ENCODE measurements around the gene NATD1.

Gene NATD1

GRCh38 chr17:21214015-21214776, 39.0 kb downstream of the NATD1 start, which contains the start of gene TMEM11:
Gene TMEM11, minus strand, starts transcription at chr17:21214161. Its CDS starts 9 bp downstream, at chr17:21214152.
- peak; percentile 87 for DNase-seq (ENCODE audit: low read depth, low spot score)
- Histone ChIP-seq H3K27me3 (ENCODE audit: control insufficient read depth, insufficient read depth, low read length) (no peaks in the 10 kb centered on the region), H3K4me1 (ENCODE audit: control insufficient read depth, insufficient read depth, low read length) (peaks cover 4% of the 10 kb centered on the region; the same call in 1 of the 2 replicates), H3K27ac (ENCODE audit: low read length) (no peak within 1 kb of the TSS), H3K36me3 (ENCODE audit: control insufficient read depth, insufficient read depth, low read length) (peaks cover 5% of the 10 kb centered on the region; the same call in 1 of the 2 replicates), H3K9me3 (ENCODE audit: control insufficient read depth, insufficient read depth, low read length) (no peaks in the 10 kb centered on the region), H3K4me3 (ENCODE audit: low read length) (peak within 1 kb of the TSS; percentile 95)
- WGBS (ENCODE audit: insufficient coverage, insufficient read length) = no CpG with 5 or more reads among the region's 76 CpGs

- H3K27me3 ChIP-seq (ENCODE audit: control insufficient read depth, insufficient read depth, low read length) = no peaks in the 10 kb centered on the region
- no peak overlapping the region for H3K27ac ChIP-seq (ENCODE audit: low read length)
- peak overlapping the region; percentile 95 for H3K4me3 ChIP-seq (ENCODE audit: low read length)
- H3K36me3 ChIP-seq (ENCODE audit: control insufficient read depth, insufficient read depth, low read length) = peaks cover 8% of the 10 kb centered on the region; the same call in 1 of the 2 replicates
- H3K9me3 ChIP-seq (ENCODE audit: control insufficient read depth, insufficient read depth, low read length) = no peaks in the 10 kb centered on the region
- H3K4me1 ChIP-seq (ENCODE audit: control insufficient read depth, insufficient read depth, low read length) = peaks cover 4% of the 10 kb centered on the region; the same call in 1 of the 2 replicates
- no CpG with 5 or more reads among the region's 35 CpGs for WGBS (ENCODE audit: insufficient coverage, insufficient read length)
- DNase-seq (ENCODE audit: low read depth, low spot score) = no peak
Measured at GRCh38 chr17:21213638-21214014, 39.6 kb downstream of the NATD1 start.

- Histone ChIP-seq H3K9me3 (ENCODE audit: control insufficient read depth, insufficient read depth, low read length) (no peaks in the 10 kb centered on the region), H3K36me3 (ENCODE audit: control insufficient read depth, insufficient read depth, low read length) (peaks cover 12% of the 10 kb centered on the region; the same call in 1 of the 2 replicates), H3K4me3 (ENCODE audit: low read length) (peak overlapping the region; percentile 95), H3K27me3 (ENCODE audit: control insufficient read depth, insufficient read depth, low read length) (no peaks in the 10 kb centered on the region), H3K4me1 (ENCODE audit: control insufficient read depth, insufficient read depth, low read length) (peaks cover 4% of the 10 kb centered on the region; the same call in 1 of the 2 replicates), H3K27ac (ENCODE audit: low read length) (no peak overlapping the region)
- no CpG with 5 or more reads among the region's 18 CpGs for WGBS (ENCODE audit: insufficient coverage, insufficient read length)
- no peak for DNase-seq (ENCODE audit: low read depth, low spot score)
Measured at GRCh38 chr17:21212826-21213637, 40.2 kb downstream of the NATD1 start.

- no peak for DNase-seq (ENCODE audit: low read depth, low spot score)
- Histone ChIP-seq H3K4me1 (ENCODE audit: control insufficient read depth, insufficient read depth, low read length) (peaks cover 4% of the 10 kb centered on the region; the same call in 1 of the 2 replicates), H3K36me3 (ENCODE audit: control insufficient read depth, insufficient read depth, low read length) (peaks cover 12% of the 10 kb centered on the region; the same call in 1 of the 2 replicates), H3K4me3 (ENCODE audit: low read length) (no peak overlapping the region), H3K27ac (ENCODE audit: low read length) (no peak overlapping the region), H3K9me3 (ENCODE audit: control insufficient read depth, insufficient read depth, low read length) (no peaks in the 10 kb centered on the region), H3K27me3 (ENCODE audit: control insufficient read depth, insufficient read depth, low read length) (no peaks in the 10 kb centered on the region)
- WGBS (ENCODE audit: insufficient coverage, insufficient read length) = no CpG with 5 or more reads among the region's 9 CpGs
Measured at GRCh38 chr17:21211825-21212479, 41.3 kb downstream of the NATD1 start.

GRCh38 chr17:21210411-21211076, 42.7 kb downstream of the NATD1 start:
- no peak overlapping the region for H3K27ac ChIP-seq (ENCODE audit: low read length)
- DNase-seq (ENCODE audit: low read depth, low spot score) = no peak
- no peak overlapping the region for H3K4me3 ChIP-seq (ENCODE audit: low read length)
- WGBS (ENCODE audit: insufficient coverage, insufficient read length) = no CpG with 5 or more reads among the region's 15 CpGs
- peaks cover 4% of the 10 kb centered on the region; the same call in 1 of the 2 replicates for H3K4me1 ChIP-seq (ENCODE audit: control insufficient read depth, insufficient read depth, low read length)
- H3K27me3 ChIP-seq (ENCODE audit: control insufficient read depth, insufficient read depth, low read length) = no peaks in the 10 kb centered on the region
- peaks cover 12% of the 10 kb centered on the region; the same call in 1 of the 2 replicates for H3K36me3 ChIP-seq (ENCODE audit: control insufficient read depth, insufficient read depth, low read length)
- H3K9me3 ChIP-seq (ENCODE audit: control insufficient read depth, insufficient read depth, low read length) = no peaks in the 10 kb centered on the region

- Histone ChIP-seq H3K27ac (ENCODE audit: low read length) (no peak overlapping the region), H3K4me3 (ENCODE audit: low read length) (no peak overlapping the region), H3K4me1 (ENCODE audit: control insufficient read depth, insufficient read depth, low read length) (no peaks in the 10 kb centered on the region), H3K36me3 (ENCODE audit: control insufficient read depth, insufficient read depth, low read length) (peaks cover 12% of the 10 kb centered on the region; the same call in 1 of the 2 replicates), H3K27me3 (ENCODE audit: control insufficient read depth, insufficient read depth, low read length) (no peaks in the 10 kb centered on the region), H3K9me3 (ENCODE audit: control insufficient read depth, insufficient read depth, low read length) (no peaks in the 10 kb centered on the region)
- DNase-seq (ENCODE audit: low read depth, low spot score) = no peak
- WGBS (ENCODE audit: insufficient coverage, insufficient read length) = no CpG with 5 or more reads among the region's 17 CpGs
Measured at GRCh38 chr17:21209511-21210175, 43.6 kb downstream of the NATD1 start.

- peaks cover 12% of the 10 kb centered on the region; the same call in 1 of the 2 replicates for H3K36me3 ChIP-seq (ENCODE audit: control insufficient read depth, insufficient read depth, low read length)
- no peak overlapping the region for H3K27ac ChIP-seq (ENCODE audit: low read length)
- H3K4me1 ChIP-seq (ENCODE audit: control insufficient read depth, insufficient read depth, low read length) = no peaks in the 10 kb centered on the region
- H3K27me3 ChIP-seq (ENCODE audit: control insufficient read depth, insufficient read depth, low read length) = no peaks in the 10 kb centered on the region
- DNase-seq (ENCODE audit: low read depth, low spot score) = no peak
- H3K4me3 ChIP-seq (ENCODE audit: low read length) = no peak overlapping the region
- no CpG with 5 or more reads among the region's 7 CpGs for WGBS (ENCODE audit: insufficient coverage, insufficient read length)
- no peaks in the 10 kb centered on the region for H3K9me3 ChIP-seq (ENCODE audit: control insufficient read depth, insufficient read depth, low read length)
Measured at GRCh38 chr17:21208352-21208751, 44.9 kb downstream of the NATD1 start.

- no peaks in the 10 kb centered on the region for H3K27me3 ChIP-seq (ENCODE audit: control insufficient read depth, insufficient read depth, low read length)
- H3K27ac ChIP-seq (ENCODE audit: low read length) = no peak overlapping the region
- WGBS (ENCODE audit: insufficient coverage, insufficient read length) = no CpG with 5 or more reads among the region's 9 CpGs
- H3K9me3 ChIP-seq (ENCODE audit: control insufficient read depth, insufficient read depth, low read length) = no peaks in the 10 kb centered on the region
- peaks cover 7% of the 10 kb centered on the region; the same call in 1 of the 2 replicates for H3K36me3 ChIP-seq (ENCODE audit: control insufficient read depth, insufficient read depth, low read length)
- H3K4me3 ChIP-seq (ENCODE audit: low read length) = no peak overlapping the region
- H3K4me1 ChIP-seq (ENCODE audit: control insufficient read depth, insufficient read depth, low read length) = peaks cover 10% of the 10 kb centered on the region
- DNase-seq (ENCODE audit: low read depth, low spot score) = no peak
Measured at GRCh38 chr17:21204935-21205334, 48.3 kb downstream of the NATD1 start.

- DNase-seq (ENCODE audit: low read depth, low spot score) = no peak
- no peak overlapping the region for H3K4me3 ChIP-seq (ENCODE audit: low read length)
- H3K27ac ChIP-seq (ENCODE audit: low read length) = no peak overlapping the region
- H3K9me3 ChIP-seq (ENCODE audit: control insufficient read depth, insufficient read depth, low read length) = no peaks in the 10 kb centered on the region
- no peaks in the 10 kb centered on the region for H3K27me3 ChIP-seq (ENCODE audit: control insufficient read depth, insufficient read depth, low read length)
- WGBS (ENCODE audit: insufficient coverage, insufficient read length) = no CpG with 5 or more reads among the region's 12 CpGs
- peaks cover 10% of the 10 kb centered on the region for H3K36me3 ChIP-seq (ENCODE audit: control insufficient read depth, insufficient read depth, low read length)
- peaks cover 16% of the 10 kb centered on the region for H3K4me1 ChIP-seq (ENCODE audit: control insufficient read depth, insufficient read depth, low read length)
Measured at GRCh38 chr17:21202512-21202911, 50.7 kb downstream of the NATD1 start.
